PC-9 (cell line): Measurements from ENCODE around the gene UNC45B.

Experiments
- EZH2 ChIP-seq: fragments of 200-600 bp; sonication (generic); IDR thresholded peaks from 2 replicates; pipeline ENCODE4 v1.8.0; 2017; ENCODE audit warnings: antibody characterized with exemption, low read depth
- TF ChIP-seq, protein P1 (sequence below): fragments of 200-600 bp; sonication (generic); conservative IDR thresholded peaks from 2 replicates; pipeline ENCODE4 v1.6.1; 2017; ENCODE audit warnings: mixed run types, antibody characterized with exemption, mild to moderate bottlenecking, moderate library complexity

GRCh38 chr17:35170968-35171771 lies 23.6 kb downstream of the UNC45B start:
- TF ChIP-seq, protein P1, sequence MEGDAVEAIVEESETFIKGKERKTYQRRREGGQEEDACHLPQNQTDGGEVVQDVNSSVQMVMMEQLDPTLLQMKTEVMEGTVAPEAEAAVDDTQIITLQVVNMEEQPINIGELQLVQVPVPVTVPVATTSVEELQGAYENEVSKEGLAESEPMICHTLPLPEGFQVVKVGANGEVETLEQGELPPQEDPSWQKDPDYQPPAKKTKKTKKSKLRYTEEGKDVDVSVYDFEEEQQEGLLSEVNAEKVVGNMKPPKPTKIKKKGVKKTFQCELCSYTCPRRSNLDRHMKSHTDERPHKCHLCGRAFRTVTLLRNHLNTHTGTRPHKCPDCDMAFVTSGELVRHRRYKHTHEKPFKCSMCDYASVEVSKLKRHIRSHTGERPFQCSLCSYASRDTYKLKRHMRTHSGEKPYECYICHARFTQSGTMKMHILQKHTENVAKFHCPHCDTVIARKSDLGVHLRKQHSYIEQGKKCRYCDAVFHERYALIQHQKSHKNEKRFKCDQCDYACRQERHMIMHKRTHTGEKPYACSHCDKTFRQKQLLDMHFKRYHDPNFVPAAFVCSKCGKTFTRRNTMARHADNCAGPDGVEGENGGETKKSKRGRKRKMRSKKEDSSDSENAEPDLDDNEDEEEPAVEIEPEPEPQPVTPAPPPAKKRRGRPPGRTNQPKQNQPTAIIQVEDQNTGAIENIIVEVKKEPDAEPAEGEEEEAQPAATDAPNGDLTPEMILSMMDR: no peak
- no peak for TF ChIP-seq EZH2
